ENCODE data around the gene EZR.

The EZR gene

DNA sequence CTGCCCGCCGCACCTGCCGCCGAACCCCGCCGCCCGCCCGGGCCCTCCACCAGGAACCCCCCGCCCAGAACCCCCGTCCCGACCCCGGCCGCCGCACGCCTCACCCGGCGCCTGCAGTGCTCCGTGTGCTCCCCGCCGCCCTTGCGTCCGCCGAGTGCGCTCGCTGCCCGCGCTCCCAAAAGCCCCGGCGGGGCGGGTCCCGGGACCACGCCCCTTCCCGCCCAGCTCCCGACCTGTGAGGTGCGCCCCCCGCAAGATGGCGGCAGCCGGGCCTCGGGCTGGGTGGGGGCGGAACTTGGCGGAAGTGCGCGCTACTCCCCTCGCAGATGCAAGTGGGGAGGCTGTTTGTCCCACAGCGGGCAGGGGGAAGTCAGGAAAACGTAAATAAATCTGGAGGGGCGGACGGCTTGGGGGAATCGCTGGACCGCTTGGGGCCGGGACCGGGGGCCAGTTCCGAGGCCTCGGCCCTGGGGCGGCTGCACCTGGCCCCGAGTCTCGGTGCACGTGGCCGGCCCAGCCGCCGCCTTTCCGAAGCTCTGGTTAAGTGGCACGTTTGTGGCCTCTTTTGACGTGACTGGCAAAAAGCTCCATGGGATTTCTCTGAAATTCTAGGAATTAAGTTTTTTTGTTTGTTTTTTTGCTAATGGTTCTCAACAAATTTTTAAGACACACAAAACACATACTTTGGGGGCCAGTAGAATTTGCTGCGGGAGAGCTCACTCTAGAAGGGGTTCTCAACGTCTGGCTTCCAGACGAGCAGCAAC lies at the start of gene EZR:
Gene EZR (minus strand): TSS at position 156 of the 764 bp plus-strand sequence. CDS start 1,275 bp downstream, outside the sequence.
- Histone ChIP-seq H3K27me3 (ENCODE audit: control insufficient read depth, insufficient read depth, low read length) (no peaks in the 10 kb centered on the region; the same call in 1 of the 2 replicates), H3K27ac (ENCODE audit: low read length) (no peak within 1 kb of the TSS), H3K4me3 (ENCODE audit: low read length) (peak within 1 kb of the TSS; percentile 82), H3K36me3 (ENCODE audit: control insufficient read depth, insufficient read depth, low read length) (no peaks in the 10 kb centered on the region; the same call in 1 of the 2 replicates), H3K9me3 (ENCODE audit: control insufficient read depth, insufficient read depth, low read length) (no peaks in the 10 kb centered on the region), H3K4me1 (ENCODE audit: control insufficient read depth, insufficient read depth, low read length) (peaks cover 2% of the 10 kb centered on the region; the same call in 1 of the 2 replicates)
- no CpG with 5 or more reads among the region's 67 CpGs for WGBS (ENCODE audit: insufficient coverage, insufficient read length)
- DNase-seq (ENCODE audit: low read depth, low spot score), result peak; percentile 55

DNA sequence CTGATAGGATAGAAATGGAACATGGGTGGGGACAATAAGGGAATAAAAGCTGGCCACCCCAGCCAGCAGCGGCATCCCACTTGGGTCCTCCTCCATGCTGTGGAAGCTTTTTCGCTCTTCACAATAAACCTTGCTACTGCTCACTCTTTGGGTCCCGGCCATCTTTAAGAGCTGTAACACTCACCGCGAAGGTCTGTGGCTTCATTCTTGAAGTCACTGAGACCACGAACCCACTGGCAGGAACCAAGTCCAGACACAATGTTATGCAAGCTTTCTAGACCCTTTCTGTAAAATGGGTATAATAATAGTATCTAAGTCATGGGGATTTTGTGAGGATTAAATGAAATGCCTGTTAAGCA lies 48.9 kb upstream of the EZR start:
- Histone ChIP-seq H3K27me3 (ENCODE audit: control insufficient read depth, insufficient read depth, low read length) (no peaks in the 10 kb centered on the region), H3K36me3 (ENCODE audit: control insufficient read depth, insufficient read depth, low read length) (no peaks in the 10 kb centered on the region), H3K4me1 (ENCODE audit: control insufficient read depth, insufficient read depth, low read length) (peaks cover 7% of the 10 kb centered on the region; the same call in 1 of the 2 replicates), H3K27ac (ENCODE audit: low read length) (no peak overlapping the region), H3K9me3 (ENCODE audit: control insufficient read depth, insufficient read depth, low read length) (no peaks in the 10 kb centered on the region), H3K4me3 (ENCODE audit: low read length) (no peak overlapping the region)
- no CpG with 5 or more reads among the region's 6 CpGs for WGBS (ENCODE audit: insufficient coverage, insufficient read length)
- DNase-seq (ENCODE audit: low read depth, low spot score), result no peak

DNA sequence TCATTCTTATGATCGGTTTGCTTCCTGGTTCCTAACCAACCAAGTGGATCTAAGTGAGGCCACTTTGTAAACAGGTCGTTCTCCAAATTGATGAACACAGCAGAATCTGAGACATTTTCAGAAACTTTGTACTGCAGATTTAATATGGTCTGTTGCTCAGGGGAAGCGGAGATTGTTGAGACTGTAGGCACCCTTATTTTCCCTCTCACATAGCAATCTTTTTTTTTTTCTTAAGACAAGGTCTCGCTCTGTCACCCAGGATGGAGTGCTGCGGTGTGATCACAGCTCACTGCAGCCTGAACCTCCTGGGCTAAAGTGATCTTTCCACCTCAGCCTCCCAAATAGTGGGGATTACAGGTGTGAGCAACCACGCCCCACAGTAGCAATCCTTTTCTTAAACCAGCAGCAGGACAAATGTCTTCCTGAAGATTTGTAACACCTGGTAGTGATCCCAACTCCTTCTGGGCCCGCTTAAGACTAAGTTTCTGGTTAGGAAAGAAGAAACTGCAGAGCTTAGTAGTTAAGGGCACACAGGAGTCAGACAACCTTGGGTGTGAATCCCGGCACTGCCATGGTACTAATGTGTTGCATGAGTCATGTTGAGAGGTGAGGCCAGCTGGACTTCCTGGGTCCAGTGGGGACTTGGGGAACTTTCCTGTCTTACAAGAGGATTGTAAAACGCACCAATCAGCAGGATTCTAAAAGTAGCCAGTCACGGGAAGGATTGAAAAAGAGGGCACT lies 48.4 kb upstream of the EZR start:
- peaks cover 7% of the 10 kb centered on the region; the same call in 1 of the 2 replicates for H3K4me1 ChIP-seq (ENCODE audit: control insufficient read depth, insufficient read depth, low read length)
- no peaks in the 10 kb centered on the region for H3K27me3 ChIP-seq (ENCODE audit: control insufficient read depth, insufficient read depth, low read length)
- no peak overlapping the region for H3K4me3 ChIP-seq (ENCODE audit: low read length)
- no peaks in the 10 kb centered on the region for H3K9me3 ChIP-seq (ENCODE audit: control insufficient read depth, insufficient read depth, low read length)
- WGBS (ENCODE audit: insufficient coverage, insufficient read length), result no CpG with 5 or more reads among the region's 10 CpGs
- H3K27ac ChIP-seq (ENCODE audit: low read length), result no peak overlapping the region
- H3K36me3 ChIP-seq (ENCODE audit: control insufficient read depth, insufficient read depth, low read length), result no peaks in the 10 kb centered on the region
- DNase-seq (ENCODE audit: low read depth, low spot score), result no peak

DNA sequence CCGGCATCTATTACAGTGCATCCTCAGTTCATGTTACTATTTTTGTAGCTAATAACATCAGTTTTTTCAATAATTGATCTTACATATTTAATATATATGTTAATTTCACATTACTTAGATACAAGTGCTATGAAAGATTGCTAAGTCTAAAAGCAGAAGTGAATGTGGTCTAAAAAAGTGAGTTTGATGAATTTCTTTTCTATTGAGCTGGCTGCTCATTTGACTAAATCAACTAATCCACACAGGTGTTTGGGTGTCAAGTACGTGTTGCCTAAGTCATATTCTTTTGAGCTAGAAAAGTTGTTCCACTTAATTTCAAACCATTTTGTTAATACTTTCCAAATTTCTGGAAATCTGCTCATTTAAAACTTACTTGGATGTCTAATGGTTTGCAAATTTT lies 46.6 kb upstream of the EZR start:
- WGBS (ENCODE audit: insufficient coverage, insufficient read length), result no CpG with 5 or more reads among the region's 2 CpGs
- H3K9me3 ChIP-seq (ENCODE audit: control insufficient read depth, insufficient read depth, low read length), result no peaks in the 10 kb centered on the region
- no peak for DNase-seq (ENCODE audit: low read depth, low spot score)
- no peaks in the 10 kb centered on the region for H3K27me3 ChIP-seq (ENCODE audit: control insufficient read depth, insufficient read depth, low read length)
- no peaks in the 10 kb centered on the region for H3K36me3 ChIP-seq (ENCODE audit: control insufficient read depth, insufficient read depth, low read length)
- peaks cover 7% of the 10 kb centered on the region; the same call in 1 of the 2 replicates for H3K4me1 ChIP-seq (ENCODE audit: control insufficient read depth, insufficient read depth, low read length)
- H3K4me3 ChIP-seq (ENCODE audit: low read length), result no peak overlapping the region
- no peak overlapping the region for H3K27ac ChIP-seq (ENCODE audit: low read length)

DNA sequence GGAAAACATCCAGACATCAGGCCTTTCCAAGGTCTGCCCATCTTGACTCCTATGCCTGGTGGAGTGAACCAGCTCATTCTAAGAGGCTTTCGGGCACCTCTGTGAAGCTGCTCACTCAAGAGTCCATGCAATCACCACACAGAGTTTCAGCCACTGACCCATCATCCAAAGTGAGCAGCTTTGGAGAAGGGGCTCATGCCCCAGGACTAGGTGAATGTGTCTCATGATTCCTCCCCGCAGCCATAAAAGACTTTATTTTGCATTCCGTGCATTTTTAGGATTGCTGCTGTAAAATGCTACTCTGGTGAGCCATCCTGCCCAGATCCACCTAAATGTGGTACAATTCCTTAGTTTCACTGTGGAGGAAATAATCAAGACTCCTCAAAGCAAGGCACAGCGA lies 44.5 kb upstream of the EZR start:
- H3K9me3 ChIP-seq (ENCODE audit: control insufficient read depth, insufficient read depth, low read length), result no peaks in the 10 kb centered on the region
- no peak for DNase-seq (ENCODE audit: low read depth, low spot score)
- no CpG with 5 or more reads among the region's 4 CpGs for WGBS (ENCODE audit: insufficient coverage, insufficient read length)
- no peaks in the 10 kb centered on the region; the same call in 1 of the 2 replicates for H3K4me1 ChIP-seq (ENCODE audit: control insufficient read depth, insufficient read depth, low read length)
- no peak overlapping the region for H3K27ac ChIP-seq (ENCODE audit: low read length)
- H3K27me3 ChIP-seq (ENCODE audit: control insufficient read depth, insufficient read depth, low read length), result no peaks in the 10 kb centered on the region
- H3K4me3 ChIP-seq (ENCODE audit: low read length), result no peak overlapping the region
- no peaks in the 10 kb centered on the region for H3K36me3 ChIP-seq (ENCODE audit: control insufficient read depth, insufficient read depth, low read length)

DNA sequence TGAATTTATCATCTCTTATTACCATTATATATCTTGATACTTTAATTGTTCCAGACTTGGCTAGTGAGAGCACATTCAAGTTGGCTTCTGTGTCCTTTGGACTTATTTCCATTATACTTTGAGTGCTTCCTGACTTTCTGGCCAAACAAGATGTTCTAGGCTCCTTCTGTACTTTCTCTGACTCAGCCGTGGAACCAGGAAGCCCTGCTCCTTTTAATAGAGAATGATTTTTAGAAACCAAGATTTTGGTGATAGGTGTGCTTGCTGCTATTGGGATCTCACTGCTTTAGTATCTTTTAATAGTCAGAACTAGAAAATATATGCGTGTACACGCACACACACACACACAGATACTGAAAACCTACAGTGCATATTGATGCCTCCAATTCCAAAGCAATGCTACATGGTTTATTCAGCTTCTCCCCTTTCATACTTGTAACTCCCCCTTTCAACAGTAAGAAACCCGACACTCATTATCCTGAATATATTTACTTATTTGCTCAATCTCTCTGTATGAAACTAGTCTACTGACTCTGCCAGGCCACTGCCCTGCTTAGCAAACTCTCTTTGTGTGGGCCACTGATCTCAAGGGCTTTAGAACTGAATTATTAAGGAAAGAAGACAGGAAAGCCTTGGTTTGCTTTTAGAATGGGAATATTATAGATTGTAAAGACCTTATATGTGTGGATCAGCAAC lies 42.7 kb upstream of the EZR start:
- no peak overlapping the region for H3K27ac ChIP-seq (ENCODE audit: low read length)
- H3K27me3 ChIP-seq (ENCODE audit: control insufficient read depth, insufficient read depth, low read length), result no peaks in the 10 kb centered on the region
- H3K9me3 ChIP-seq (ENCODE audit: control insufficient read depth, insufficient read depth, low read length), result no peaks in the 10 kb centered on the region
- no CpG with 5 or more reads among the region's 4 CpGs for WGBS (ENCODE audit: insufficient coverage, insufficient read length)
- H3K4me3 ChIP-seq (ENCODE audit: low read length), result no peak overlapping the region
- H3K36me3 ChIP-seq (ENCODE audit: control insufficient read depth, insufficient read depth, low read length), result no peaks in the 10 kb centered on the region
- DNase-seq (ENCODE audit: low read depth, low spot score), result no peak
- no peaks in the 10 kb centered on the region; the same call in 1 of the 2 replicates for H3K4me1 ChIP-seq (ENCODE audit: control insufficient read depth, insufficient read depth, low read length)

DNA sequence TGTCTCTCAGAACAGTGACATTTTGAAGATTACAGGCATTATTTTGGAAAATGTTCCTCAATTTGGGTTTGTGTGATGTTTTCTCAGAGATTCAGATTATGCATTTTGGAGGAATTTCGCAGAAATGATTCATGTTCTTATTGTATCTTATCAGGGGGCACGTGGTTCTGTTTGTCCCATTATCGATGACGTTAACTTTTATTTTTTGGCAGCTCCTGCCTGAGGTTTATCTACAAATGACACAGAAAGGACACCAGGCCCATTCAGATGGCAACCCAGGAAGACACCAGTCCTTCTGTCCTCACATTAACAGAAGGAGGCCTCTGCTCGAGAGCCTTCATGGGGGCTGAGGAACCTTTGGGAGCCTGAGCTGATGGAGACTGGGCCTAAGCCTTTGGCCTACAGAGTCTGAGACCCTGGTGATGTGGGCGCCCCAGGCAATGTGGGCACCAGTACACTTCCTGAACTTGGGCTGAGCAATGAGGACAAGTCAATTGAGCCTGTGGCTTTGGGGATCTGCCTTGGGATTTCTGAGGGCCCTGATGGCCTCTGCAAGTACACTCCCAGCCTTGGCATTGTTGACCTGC lies 41.2 kb upstream of the EZR start:
- Histone ChIP-seq H3K27me3 (ENCODE audit: control insufficient read depth, insufficient read depth, low read length) (no peaks in the 10 kb centered on the region), H3K27ac (ENCODE audit: low read length) (no peak overlapping the region), H3K9me3 (ENCODE audit: control insufficient read depth, insufficient read depth, low read length) (no peaks in the 10 kb centered on the region), H3K4me1 (ENCODE audit: control insufficient read depth, insufficient read depth, low read length) (no peaks in the 10 kb centered on the region; the same call in 1 of the 2 replicates), H3K4me3 (ENCODE audit: low read length) (no peak overlapping the region), H3K36me3 (ENCODE audit: control insufficient read depth, insufficient read depth, low read length) (no peaks in the 10 kb centered on the region)
- WGBS (ENCODE audit: insufficient coverage, insufficient read length), result no CpG with 5 or more reads among the region's 6 CpGs
- DNase-seq (ENCODE audit: low read depth, low spot score), result no peak

DNA sequence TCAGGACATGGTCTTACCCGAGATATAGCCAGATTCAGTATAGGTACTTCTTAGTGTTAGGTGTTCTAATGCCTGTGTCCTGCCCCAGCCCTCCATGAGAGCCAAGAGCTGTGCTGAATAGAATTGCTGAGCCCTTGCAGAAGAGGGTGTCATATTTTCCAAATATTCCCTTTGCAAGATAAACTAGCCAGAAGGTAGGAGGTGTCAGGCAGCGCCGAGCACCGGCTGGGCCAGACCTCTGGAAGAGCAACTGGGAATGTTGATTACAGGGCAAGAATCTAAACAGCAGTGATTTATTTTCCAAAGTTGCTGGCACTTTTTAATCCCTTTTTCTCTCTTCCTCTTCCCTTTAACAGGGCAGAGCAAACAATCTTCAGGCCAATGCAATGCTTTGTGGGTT lies 37.1 kb upstream of the EZR start:
- Histone ChIP-seq H3K27ac (ENCODE audit: low read length) (no peak overlapping the region), H3K27me3 (ENCODE audit: control insufficient read depth, insufficient read depth, low read length) (no peaks in the 10 kb centered on the region), H3K36me3 (ENCODE audit: control insufficient read depth, insufficient read depth, low read length) (no peaks in the 10 kb centered on the region), H3K4me3 (ENCODE audit: low read length) (no peak overlapping the region), H3K4me1 (ENCODE audit: control insufficient read depth, insufficient read depth, low read length) (peaks cover 17% of the 10 kb centered on the region; the same call in 1 of the 2 replicates), H3K9me3 (ENCODE audit: control insufficient read depth, insufficient read depth, low read length) (no peaks in the 10 kb centered on the region)
- no CpG with 5 or more reads among the region's 4 CpGs for WGBS (ENCODE audit: insufficient coverage, insufficient read length)
- DNase-seq (ENCODE audit: low read depth, low spot score), result no peak

DNA sequence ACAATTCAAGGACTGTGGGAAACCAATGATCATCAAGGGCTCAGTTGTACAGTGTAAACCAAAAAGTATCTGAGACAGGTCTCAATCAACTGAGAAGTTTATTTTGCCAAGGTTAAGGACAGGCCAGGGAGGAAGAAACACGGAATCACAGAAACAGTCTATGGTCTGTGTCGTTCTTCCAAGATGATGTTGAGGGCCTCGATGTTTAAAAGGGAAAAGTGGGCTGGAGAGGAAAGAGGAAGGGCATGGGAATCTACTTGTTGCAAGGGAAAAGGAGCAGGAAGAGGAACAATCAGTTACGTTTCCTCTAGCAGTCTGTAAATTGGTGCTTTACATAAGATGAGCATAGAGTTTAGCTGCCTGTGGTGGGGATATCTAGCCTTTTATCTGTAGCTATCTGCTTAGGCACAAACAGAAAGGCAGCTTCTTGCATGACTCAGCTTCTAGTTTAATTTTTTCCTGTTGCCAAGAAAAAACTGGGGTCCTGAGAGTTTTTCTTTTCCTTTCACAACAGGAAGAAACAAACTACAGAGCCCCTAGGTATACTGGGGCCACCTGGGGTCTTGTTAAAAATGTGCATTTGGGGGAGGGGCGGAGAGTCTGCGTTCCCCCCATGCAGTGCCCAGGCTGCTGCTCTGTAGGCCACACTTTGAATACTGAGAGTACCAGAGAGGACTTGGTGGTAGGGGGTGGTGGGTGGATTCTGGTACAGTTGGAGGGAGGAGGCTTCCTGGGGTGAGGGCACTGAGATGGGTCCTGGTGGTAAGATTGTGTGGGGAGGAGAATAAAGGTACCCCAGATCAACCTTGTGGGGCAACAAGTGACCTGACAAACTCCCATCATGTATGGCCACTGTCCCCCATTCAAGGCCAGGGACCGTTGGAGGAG lies 35.3 kb upstream of the EZR start:
- H3K4me3 ChIP-seq (ENCODE audit: low read length), result no peak overlapping the region
- H3K27ac ChIP-seq (ENCODE audit: low read length), result peak overlapping the region; percentile 88
- no CpG with 5 or more reads among the region's 7 CpGs for WGBS (ENCODE audit: insufficient coverage, insufficient read length)
- no peak for DNase-seq (ENCODE audit: low read depth, low spot score)
- peaks cover 20% of the 10 kb centered on the region; the same call in 1 of the 2 replicates for H3K4me1 ChIP-seq (ENCODE audit: control insufficient read depth, insufficient read depth, low read length)
- no peaks in the 10 kb centered on the region for H3K27me3 ChIP-seq (ENCODE audit: control insufficient read depth, insufficient read depth, low read length)
- no peaks in the 10 kb centered on the region for H3K9me3 ChIP-seq (ENCODE audit: control insufficient read depth, insufficient read depth, low read length)
- H3K36me3 ChIP-seq (ENCODE audit: control insufficient read depth, insufficient read depth, low read length), result no peaks in the 10 kb centered on the region
